Panc1 (cell line): Measurements from ENCODE around the gene BMF. TPM values are rescaled to one million over a fixed set of nuclear protein-coding genes. Genes with fewer than 3 reads are reported as not detected.
"Not testable (repeated sequence)": the region's sequence is repeated elsewhere in the genome, so short reads cannot be mapped to it uniquely, and the experiment has no call there.

Experiments
- ATAC-seq: fragments of 200-7000 bp; cut with Tn5 transposase; 2 replicates; pipeline ENCODE4 v1.9.1; 2020; ENCODE audit warnings: mild to moderate bottlenecking, moderate library complexity
- BruUV-seq: library from RNA; stranded (reverse); fragments of 400-500 nt; replicated peaks from 2 replicates; lab custom pipeline; 2021; lab: Mats Ljungman, UMichigan
- CTCF ChIA-PET: fragments of 300-600 bp; sonication (Branson Sonifier 250); formaldehyde crosslinking; loops from one replicate; lab custom pipeline; 2022; ENCODE audit warnings: antibody characterized with exemption; lab: Charles Lee
- POLR2A ChIA-PET: fragments of 300-600 bp; sonication (Branson Sonifier 250); formaldehyde crosslinking; loops from one replicate; lab custom pipeline; 2022; ENCODE audit warnings: antibody characterized with exemption; lab: Charles Lee
- DNase-seq: peaks from one replicate; pipeline ENCODE4 v3.0.0-alpha.2; 2010; ENCODE audit warnings: low read depth, low spot score
- H3K27ac ChIP-seq: 2 replicates; pipeline ENCODE4 v1.5.1; 2011; ENCODE audit warnings: mild to moderate bottlenecking, low read length, inconsistent platforms
- H3K27me3 ChIP-seq: fragments of 200-500 bp; sonication (Bioruptor generic); 2 replicates; pipeline ENCODE4 v1.6.0; 2014; ENCODE audit warnings: low read length, inconsistent platforms; ENCODE audit not compliant: control insufficient read depth, insufficient read depth
- H3K36me3 ChIP-seq: fragments of 200-500 bp; sonication (Bioruptor generic); 2 replicates; pipeline ENCODE4 v1.5.1; 2014; ENCODE audit warnings: inconsistent platforms, mild to moderate bottlenecking, low read length, moderate library complexity; ENCODE audit not compliant: control insufficient read depth, insufficient read depth
- H3K4me1 ChIP-seq: 2 replicates; pipeline ENCODE4 v1.5.1; 2011; ENCODE audit warnings: inconsistent platforms, mild to moderate bottlenecking, low read length, moderate library complexity; ENCODE audit not compliant: control insufficient read depth, insufficient read depth
- H3K4me3 ChIP-seq, 2 experiments: 2 replicates each; pipeline ENCODE4 v1.5.1; 2011 to 2012; ENCODE audit warnings: low read depth in 2 of 2, low read length in 2 of 2, mild to moderate bottlenecking in 2 of 2, inconsistent platforms in 1 of 2, moderate library complexity in 1 of 2
- H3K9me3 ChIP-seq: fragments of 200-500 bp; sonication (Bioruptor generic); 2 replicates; pipeline ENCODE4 v1.5.1; 2014; ENCODE audit warnings: low read depth, mild to moderate bottlenecking, inconsistent platforms, low read length, moderate library complexity; ENCODE audit not compliant: control insufficient read depth, insufficient read depth
- CTCF ChIP-seq: fragments of 450-650 bp; IDR thresholded peaks from 2 replicates; pipeline ENCODE4 v1.5.1; 2017; ENCODE audit warnings: mild to moderate bottlenecking
- POLR2AphosphoS5 ChIP-seq: IDR thresholded peaks from 2 replicates; pipeline ENCODE4 v1.6.1; 2012; ENCODE audit warnings: mild to moderate bottlenecking, low read depth, low read length, moderate library complexity
- REST ChIP-seq, 2 experiments: IDR thresholded peaks; 2 replicates each; pipeline ENCODE4 v1.6.1; 2011 to 2012; ENCODE audit warnings: low read depth in 2 of 2, control low read depth in 1 of 2, low read length in 1 of 2, mild to moderate bottlenecking in 1 of 2, moderate library complexity in 1 of 2; ENCODE audit not compliant: insufficient read depth in 1 of 2
- SIN3A ChIP-seq: IDR thresholded peaks from 2 replicates; pipeline ENCODE4 v1.6.1; 2012; ENCODE audit warnings: low read depth, mild to moderate bottlenecking, low read length, moderate library complexity, borderline replicate concordance; ENCODE audit not compliant: insufficient read depth
- TCF7L2 ChIP-seq: IDR thresholded peaks from 2 replicates; pipeline ENCODE4 v1.6.1; 2011; ENCODE audit warnings: mild to moderate bottlenecking, low read depth, low read length, inconsistent platforms
- in situ Hi-C: cut with HindIII; loops from 2 replicates; pipeline ENCODE4 v1.10.0; 2016; ENCODE audit warnings: low sequenced_read_pairs, low pct_unique_long_range_greater_than_20kb
- intact Hi-C: fragments of 100-400 bp; cut with micrococcal nuclease; formaldehyde crosslinking; loops from one replicate; pipeline ENCODE4 v1.10.0; 2022; ENCODE audit not compliant: unreplicated experiment
- total RNA-seq: library from RNA; stranded (reverse); gene quantifications from one replicate; pipeline ENCODE4 v1.2.1, GENCODE V29; 2021; ENCODE audit not compliant: unreplicated experiment

BMF gene
- total RNA-seq, 1 experiment from 2014 or later = 7.8 TPM

- Histone ChIP-seq H3K4me3 (no peak overlapping the region), H3K27me3 (no peaks in the 10 kb centered on the region), H3K27ac (no peak overlapping the region), H3K9me3 (no peaks in the 10 kb centered on the region), H3K36me3 (no peaks in the 10 kb centered on the region), H3K4me1 (no peaks in the 10 kb centered on the region)
- TF ChIP-seq SIN3A (no peak), POLR2AphosphoS5 (no peak), REST (IDR thresholded peaks at IDR 0.05; ENCODE audit: insufficient read depth in 1 of 2, low read depth in 2 of 2, low read length in 1 of 2) (no peak), CTCF (no peak), TCF7L2 (no peak)
- DNase-seq (no peak), ATAC-seq (no peak)
- ChIA-PET CTCF (no interaction called here), POLR2A (interaction anchor here (0.6 kb wide), 2 partner anchors 28 to 117 kb away, joined by 4 to 5 read pairs; no protein-coding TSS in a partner anchor)
- in situ Hi-C loops (no loop called here), intact Hi-C loops (no loop called here)
- BruUV-seq = no TSS peak
Measured at GRCh38 chr15:40142428-40142827, 33.7 kb upstream of the BMF start.

- H3K4me3 ChIP-seq, H3K27ac ChIP-seq, POLR2A ChIA-PET, H3K9me3 ChIP-seq, BruUV-seq, DNase-seq, intact Hi-C loops, ATAC-seq, H3K36me3 ChIP-seq, H3K4me1 ChIP-seq, H3K27me3 ChIP-seq, in situ Hi-C loops: not testable (repeated sequence)
- CTCF ChIA-PET = interaction anchor here (0.6 kb wide), 2 partner anchors 206 to 1340 kb away, joined by 3 read pairs; no protein-coding TSS in a partner anchor
Measured at GRCh38 chr15:40138201-40138570, 29.5 kb upstream of the BMF start.

- TF ChIP-seq SIN3A (no peak), REST (IDR thresholded peaks at IDR 0.05; ENCODE audit: insufficient read depth in 1 of 2, low read depth in 2 of 2, low read length in 1 of 2) (no peak), CTCF (no peak), TCF7L2 (no peak), POLR2AphosphoS5 (no peak)
- DNase-seq (no peak), ATAC-seq (no peak)
- Histone ChIP-seq H3K27ac (no peak overlapping the region), H3K27me3 (no peaks in the 10 kb centered on the region; the same call in 1 of the 2 replicates), H3K4me1 (no peaks in the 10 kb centered on the region), H3K36me3 (no peaks in the 10 kb centered on the region), H3K4me3 (no peak overlapping the region), H3K9me3 (no peaks in the 10 kb centered on the region)
- BruUV-seq = no TSS peak
- in situ Hi-C loops (no loop called here), intact Hi-C loops (no loop called here)
- ChIA-PET CTCF (interaction anchor here (0.6 kb wide), 2 partner anchors 207 to 1341 kb away, joined by 3 read pairs; no protein-coding TSS in a partner anchor), POLR2A (no interaction called here)
Measured at GRCh38 chr15:40137303-40138200, 28.9 kb upstream of the BMF start.
